Urothelium cell line (cell line): ENCODE results near the gene MGST2.
"Not testable (repeated sequence)": the region's sequence is repeated elsewhere in the genome, so short reads cannot be mapped to it uniquely, and the experiment has no call there.

Experiments used
- DNase-seq: peaks from one replicate; pipeline ENCODE4 v3.0.0; 2011; ENCODE audit warnings: low spot score, mixed read lengths
- FAIRE-seq: peaks from 2 replicates; lab custom pipeline; 2011; peaks lifted over from hg19 to GRCh38; lab: Jason Lieb, UNC

MGST2 gene

DNA sequence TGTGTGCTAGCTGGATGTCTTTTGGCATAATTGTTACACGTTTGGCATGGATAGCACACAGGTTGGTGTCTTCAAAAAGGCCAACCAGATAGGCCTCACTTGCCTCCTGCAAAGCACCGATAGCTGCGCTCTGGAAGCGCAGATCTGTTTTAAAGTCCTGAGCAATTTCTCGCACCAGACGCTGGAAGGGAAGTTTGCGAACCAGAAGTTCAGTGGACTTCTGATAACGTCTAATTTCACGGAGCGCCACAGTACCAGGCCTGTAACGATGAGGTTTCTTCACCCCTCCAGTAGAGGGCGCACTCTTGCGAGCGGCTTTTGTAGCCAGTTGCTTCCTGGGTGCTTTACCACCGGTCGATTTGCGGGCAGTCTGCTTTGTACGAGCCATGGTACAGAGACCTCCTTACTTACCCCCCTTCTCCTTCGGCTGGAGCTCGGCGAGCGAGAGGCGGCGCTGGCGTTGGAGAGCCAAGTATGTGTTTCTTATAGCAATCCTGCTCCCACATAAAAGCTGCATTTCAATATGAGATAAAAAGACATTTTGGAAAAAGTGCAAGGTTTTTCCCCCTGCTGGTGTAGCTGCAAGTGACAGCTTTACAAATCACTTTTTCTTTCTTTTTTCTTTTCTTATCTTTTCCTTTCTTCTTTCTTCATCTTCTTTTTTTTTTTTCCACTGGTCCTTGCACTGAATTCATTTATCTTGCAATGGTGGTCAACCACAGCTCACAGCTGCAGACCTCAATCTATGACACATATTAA lies 32.7 kb downstream of the MGST2 start:
- not testable (repeated sequence) for FAIRE-seq, DNase-seq

DNA sequence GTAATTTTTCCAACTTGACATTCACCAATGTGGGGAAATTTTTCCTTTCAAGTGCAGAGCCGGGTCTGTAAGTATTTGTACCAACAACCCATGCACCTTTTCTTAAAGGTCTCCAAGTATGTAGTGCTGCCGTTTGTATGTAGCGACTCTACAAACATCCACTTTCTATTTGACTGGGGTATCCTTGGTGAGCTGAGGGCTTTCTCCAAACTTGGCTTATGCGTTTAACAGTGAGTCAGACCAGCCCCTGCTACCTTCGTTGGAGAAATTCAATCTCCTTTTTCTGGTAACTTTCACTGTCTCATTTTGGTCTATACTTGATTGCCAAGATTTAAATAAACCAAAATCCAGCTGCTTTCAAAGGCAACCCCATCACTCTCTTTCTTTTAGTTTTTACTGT lies 34.9 kb downstream of the MGST2 start:
- DNase-seq (no peak), FAIRE-seq (no peak)

DNA sequence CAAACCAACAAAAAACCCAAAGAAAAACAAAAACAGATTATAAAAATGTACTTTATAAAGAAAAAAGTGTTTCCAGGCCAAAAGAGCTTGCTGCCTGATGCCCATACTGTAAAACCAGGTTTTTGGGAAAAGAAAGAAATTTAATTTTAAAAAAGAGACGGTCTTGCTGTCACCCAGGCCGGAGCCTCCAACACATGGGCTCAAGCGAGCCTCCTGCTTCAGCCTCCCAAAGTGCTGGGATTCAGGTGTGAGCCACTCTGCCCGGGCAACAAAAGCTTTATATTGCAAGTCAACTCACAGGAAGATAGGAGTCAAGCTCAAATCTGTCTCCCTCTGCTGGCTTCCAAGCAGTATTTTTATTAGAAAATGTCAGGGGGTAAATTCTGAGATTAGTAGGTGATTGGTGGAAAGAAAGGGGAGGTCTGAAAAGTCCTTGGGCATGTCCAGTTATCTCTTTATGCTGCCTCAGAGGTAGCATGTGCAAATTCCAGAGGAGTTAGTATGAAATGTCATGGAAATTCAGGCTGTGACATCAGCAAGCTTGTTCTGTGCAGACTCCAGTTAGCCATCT lies 39.4 kb downstream of the MGST2 start:
- FAIRE-seq (no peak), DNase-seq (no peak)

- DNase-seq (no peak), FAIRE-seq (no peak)
Observed at GRCh38 chr4:139709660-139710059, 44.0 kb downstream of the MGST2 start.

GRCh38 chr4:139710073-139710472 lies 44.5 kb downstream of the MGST2 start:
- DNase-seq (no peak), FAIRE-seq (no peak)

DNA sequence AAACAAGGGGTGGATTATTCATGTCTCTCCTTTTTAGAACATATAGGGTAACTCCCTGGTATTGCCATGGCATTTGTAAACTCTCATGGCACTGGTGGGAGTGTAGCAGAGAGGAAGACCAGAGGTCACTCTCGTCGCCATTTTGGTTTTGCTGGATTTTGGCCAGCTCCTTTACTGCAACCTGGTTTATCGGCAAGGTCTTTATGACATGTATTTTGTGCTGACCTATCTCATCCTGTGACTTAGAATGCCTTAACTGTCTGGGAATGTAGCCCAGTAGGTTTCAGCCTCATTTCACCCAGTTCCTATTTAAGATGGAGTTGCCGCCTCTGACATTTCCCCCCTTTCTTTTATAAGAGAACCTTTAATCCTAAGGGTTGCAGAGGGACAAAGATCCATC lies 45.8 kb downstream of the MGST2 start:
- DNase-seq (no peak), FAIRE-seq (no peak)

- FAIRE-seq = no peak
- DNase-seq = no peak
Observed at GRCh38 chr4:139712882-139713281, 47.3 kb downstream of the MGST2 start.

GRCh38 chr4:139715746-139716391 lies 50.2 kb downstream of the MGST2 start:
- no peak for FAIRE-seq
- DNase-seq = no peak

DNA sequence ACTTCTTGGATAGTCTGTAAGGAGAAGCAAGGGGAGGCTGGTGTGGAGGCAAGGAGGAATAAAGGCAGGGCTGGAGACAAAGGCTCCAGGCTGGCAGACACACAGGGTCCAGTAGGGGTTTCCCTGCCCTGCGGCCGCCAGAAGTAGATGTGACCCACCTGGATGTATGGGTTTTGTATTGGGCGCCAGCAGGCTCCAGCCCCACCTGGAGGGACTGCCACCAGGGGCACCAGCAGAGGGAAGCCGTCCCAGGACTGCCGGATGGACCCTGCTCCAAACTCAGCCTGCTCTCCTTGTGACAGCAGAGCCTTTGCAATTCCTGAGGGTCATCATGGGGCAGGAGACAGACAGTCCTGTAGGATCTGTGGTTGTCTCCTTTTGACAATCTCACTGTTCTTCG lies 52.7 kb downstream of the MGST2 start:
- no peak for FAIRE-seq

DNA sequence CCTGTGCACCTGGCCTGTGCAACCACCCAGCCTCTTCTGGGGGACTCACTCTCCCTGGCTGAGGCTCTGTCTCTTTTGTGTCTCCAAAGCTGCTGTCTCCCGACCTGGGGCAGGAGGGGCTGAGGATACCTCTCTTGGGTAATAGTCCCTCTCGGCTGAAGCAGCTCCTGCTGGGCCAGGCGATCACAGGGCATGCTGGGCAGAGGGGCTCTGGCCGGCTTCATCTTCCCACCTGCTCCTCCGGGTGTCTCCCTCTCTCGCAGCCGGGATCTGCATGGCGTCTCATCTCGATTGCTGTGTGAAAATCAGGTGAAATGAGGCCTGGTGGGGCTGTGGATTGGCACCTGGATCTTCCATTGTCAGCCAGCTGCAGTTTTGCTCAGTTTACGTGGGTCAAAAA lies 53.2 kb downstream of the MGST2 start:
- DNase-seq (no peak), FAIRE-seq (no peak)

More for the DNA sequence above, 52.7 kb downstream of the MGST2 start:
- no peak for DNase-seq

DNA sequence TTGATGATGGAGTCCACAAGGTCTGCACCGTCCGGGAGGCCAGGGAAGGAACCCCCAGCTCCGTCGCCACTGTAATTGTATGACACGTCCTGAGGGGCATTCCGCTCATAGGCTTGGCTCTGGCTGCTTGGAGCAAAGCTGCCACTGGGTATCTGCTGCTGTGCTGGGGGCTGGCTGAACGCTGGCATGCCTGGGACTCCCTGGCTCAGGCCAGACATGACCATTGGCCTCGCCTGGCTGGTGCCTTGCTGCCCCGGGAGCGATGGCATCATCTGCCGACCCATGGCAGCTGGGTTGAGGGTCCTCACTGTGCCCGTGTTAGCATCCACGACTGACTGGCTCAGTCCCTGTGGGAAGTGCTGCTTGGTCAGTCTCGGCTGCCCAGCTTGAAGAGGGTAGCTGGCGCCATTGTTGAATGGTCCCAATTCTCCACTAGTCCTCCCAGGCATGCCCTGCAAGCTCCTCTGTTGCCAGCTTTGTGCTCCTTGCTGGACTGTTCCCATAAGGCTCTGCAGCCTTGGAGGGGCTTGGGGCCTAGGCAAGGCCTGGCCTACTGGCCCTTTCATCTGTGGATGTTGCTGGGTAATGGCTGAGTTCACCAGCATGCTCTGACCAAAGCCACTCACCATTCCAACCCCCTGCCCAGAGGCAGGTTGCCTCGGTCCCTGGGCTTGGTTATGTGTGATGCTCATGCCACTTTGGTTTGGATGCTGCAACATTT lies 53.9 kb downstream of the MGST2 start:
- FAIRE-seq = no peak

GRCh38 chr4:139720806-139721205 lies 55.2 kb downstream of the MGST2 start:
- DNase-seq (no peak), FAIRE-seq (no peak)

More for the DNA sequence above, 53.9 kb downstream of the MGST2 start:
- DNase-seq = no peak

- no peak for FAIRE-seq
- DNase-seq = no peak
Observed at GRCh38 chr4:139721789-139722188, 56.2 kb downstream of the MGST2 start.

DNA sequence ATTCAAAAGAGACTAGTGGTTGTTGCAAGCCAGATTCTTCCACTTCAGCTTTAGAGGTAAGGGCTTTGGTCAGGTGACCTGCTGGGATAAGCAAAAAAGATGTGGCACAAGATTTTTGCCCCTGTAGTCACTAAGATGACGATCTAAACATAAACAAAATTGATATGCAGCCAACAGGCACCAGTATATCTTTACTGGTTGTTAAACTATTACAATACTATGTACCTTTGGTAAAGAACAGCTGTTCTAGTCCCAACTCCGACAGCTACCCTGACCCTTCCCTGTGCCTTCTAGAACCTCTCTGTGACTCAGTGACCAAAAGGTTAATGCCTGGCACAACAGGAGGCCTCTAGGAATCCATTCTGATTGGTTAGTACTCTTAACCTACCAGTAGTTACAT lies 59.6 kb downstream of the MGST2 start:
- DNase-seq = no peak
- FAIRE-seq = no peak

GRCh38 chr4:139726615-139727014 lies 61.0 kb downstream of the MGST2 start:
- no peak for FAIRE-seq

DNA sequence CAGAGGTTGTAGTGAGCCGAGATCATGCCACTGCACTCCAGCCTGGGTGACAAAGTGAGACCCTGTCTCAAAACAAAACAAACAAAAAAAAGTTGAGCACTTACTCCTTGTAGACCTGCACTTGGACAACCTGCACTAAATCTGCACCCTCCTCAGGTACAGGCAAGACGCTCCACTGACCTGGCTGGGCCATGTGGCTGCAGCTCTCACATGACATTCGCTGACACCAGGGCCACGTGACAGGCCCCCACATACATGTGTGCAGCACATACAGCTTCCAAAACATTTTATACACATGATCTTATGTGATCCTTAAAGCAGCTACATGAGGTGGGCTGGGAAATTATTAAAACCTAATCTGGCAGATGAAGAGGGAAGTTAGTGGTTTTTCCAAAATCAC lies 62.5 kb downstream of the MGST2 start:
- FAIRE-seq (no peak), DNase-seq (no peak)

More at GRCh38 chr4:139726615-139727014, 61.0 kb downstream of the MGST2 start:
- DNase-seq = no peak

- no peak for FAIRE-seq
Observed at GRCh38 chr4:139728840-139729239, 63.2 kb downstream of the MGST2 start.

GRCh38 chr4:139732991-139733570 lies 67.5 kb downstream of the MGST2 start:
- FAIRE-seq (no peak), DNase-seq (no peak)

More at GRCh38 chr4:139728840-139729239, 63.2 kb downstream of the MGST2 start:
- DNase-seq = no peak

GRCh38 chr4:139734201-139734874 lies 68.7 kb downstream of the MGST2 start:
- DNase-seq = no peak

DNA sequence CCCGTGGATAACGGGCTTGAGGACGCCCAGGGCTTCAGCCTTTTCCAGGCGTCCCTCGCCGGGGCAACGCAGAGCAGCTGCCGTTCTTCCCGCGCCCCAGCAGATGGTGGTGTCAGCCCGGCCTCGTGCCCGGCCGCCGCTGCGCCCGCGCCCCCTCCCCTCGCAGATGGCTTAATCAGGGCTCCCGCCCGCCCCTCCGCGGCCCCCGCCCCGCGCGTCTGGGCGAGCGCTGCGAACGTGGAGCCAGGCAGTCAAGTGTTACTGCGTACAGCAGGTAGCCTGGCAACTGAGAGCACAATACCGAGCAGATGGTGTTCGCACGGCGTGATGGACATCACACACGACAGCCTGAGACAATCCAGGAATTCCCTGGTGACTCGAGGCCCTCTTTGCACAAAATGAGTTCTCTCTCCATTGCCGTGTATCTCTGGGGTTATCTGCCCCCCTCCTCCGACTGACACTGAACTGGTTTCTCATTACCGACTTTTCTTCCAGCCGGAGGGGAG lies 69.3 kb downstream of the MGST2 start:
- FAIRE-seq = peak; percentile 86

More at GRCh38 chr4:139734201-139734874, 68.7 kb downstream of the MGST2 start:
- no peak for FAIRE-seq

More for the DNA sequence above, 69.3 kb downstream of the MGST2 start:
- DNase-seq = peak; percentile 88
